Spleen (tissue), 7 donors: Measurements from ENCODE around the gene TARBP1.

Experiments used
- CTCF ChIP-seq, 11 experiments: fragments of 200-600 bp in 7 of 11; fragments of 450-650 bp in 4 of 11; sonication (generic) in 4 of 11; IDR thresholded peaks in 8 of 11; conservative IDR thresholded peaks in 3 of 11; 1 replicate in 7 of 11; 2 replicates in 4 of 11; pipeline versions ENCODE4 v1.4.0 to v1.8.0; 2016 to 2021; ENCODE audit warnings: antibody characterized with exemption in 11 of 11, inconsistent platforms in 4 of 11, mild to moderate bottlenecking in 1 of 11
- POLR2A ChIP-seq, 3 donors: fragments of 450-650 bp; IDR thresholded peaks; one replicate each; pipeline ENCODE4 v1.5.1; 2017; ENCODE audit warnings: antibody characterized with exemption in 3 of 3, mild to moderate bottlenecking in 1 of 3
- donor health status: DM: no; HTN: no; CAD: no; lungs with moderate emphysema.
- donor health status: DM: no; HTN: no; CAD: no.
- donor health status: DM: no; HTN: no; CAD: no.

GRCh38 chr1:234474375-234474774 lies 4.6 kb downstream of the TARBP1 start:
- TF ChIP-seq CTCF (IDR thresholded peaks at IDR 0.05 in 8 of 11, conservative IDR thresholded peaks at IDR 0.05 in 3 of 11) (no peak), POLR2A (IDR thresholded peaks at IDR 0.05) (no peak)
